NCI-H1930 (cell line): ENCODE data around the gene PAPPA.

Source experiments
- DNase-seq, 2 experiments: peaks; one replicate each; lab custom pipeline; 2025; lab: John Stamatoyannopoulos, UW

The PAPPA gene

DNA sequence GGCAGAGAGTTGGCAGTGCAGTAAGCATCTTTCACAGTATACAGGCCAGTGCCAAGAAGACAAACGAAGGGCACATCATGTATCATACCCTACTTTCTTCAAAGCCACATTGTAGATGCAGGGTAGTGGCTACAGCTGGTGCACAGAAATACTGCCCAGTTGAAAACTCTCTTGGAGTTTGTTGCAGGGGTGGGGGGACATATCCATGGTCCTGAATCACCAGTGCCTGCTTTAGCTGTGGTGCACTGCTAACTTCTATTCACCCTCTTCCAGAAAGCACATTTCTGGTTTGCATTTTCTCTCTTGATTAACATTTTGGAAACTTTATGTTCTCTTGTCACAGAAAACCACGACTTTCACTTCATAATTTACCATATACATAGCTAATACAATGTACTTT, 196.6 kb downstream of the PAPPA start:
- DNase-seq, result no peak

DNA sequence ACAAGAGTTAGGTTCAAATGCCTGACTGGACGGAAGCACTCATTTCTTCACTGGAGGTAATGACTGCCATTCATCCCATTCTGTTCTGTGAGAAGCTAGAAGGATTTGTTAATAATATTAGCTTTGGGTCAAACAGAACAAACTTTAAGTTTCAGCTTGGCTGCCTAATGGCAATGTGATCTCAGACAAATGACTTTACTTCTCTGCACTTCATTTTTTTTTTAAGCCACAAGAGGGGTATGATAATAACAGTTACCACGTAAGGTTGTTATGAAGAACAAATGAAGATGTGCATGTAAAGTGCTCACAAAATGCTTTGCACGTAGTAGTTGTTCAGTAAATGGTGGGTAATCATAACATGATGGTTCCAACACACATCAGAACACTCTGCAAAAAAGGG, 199.4 kb downstream of the PAPPA start:
- no peak for DNase-seq

DNA sequence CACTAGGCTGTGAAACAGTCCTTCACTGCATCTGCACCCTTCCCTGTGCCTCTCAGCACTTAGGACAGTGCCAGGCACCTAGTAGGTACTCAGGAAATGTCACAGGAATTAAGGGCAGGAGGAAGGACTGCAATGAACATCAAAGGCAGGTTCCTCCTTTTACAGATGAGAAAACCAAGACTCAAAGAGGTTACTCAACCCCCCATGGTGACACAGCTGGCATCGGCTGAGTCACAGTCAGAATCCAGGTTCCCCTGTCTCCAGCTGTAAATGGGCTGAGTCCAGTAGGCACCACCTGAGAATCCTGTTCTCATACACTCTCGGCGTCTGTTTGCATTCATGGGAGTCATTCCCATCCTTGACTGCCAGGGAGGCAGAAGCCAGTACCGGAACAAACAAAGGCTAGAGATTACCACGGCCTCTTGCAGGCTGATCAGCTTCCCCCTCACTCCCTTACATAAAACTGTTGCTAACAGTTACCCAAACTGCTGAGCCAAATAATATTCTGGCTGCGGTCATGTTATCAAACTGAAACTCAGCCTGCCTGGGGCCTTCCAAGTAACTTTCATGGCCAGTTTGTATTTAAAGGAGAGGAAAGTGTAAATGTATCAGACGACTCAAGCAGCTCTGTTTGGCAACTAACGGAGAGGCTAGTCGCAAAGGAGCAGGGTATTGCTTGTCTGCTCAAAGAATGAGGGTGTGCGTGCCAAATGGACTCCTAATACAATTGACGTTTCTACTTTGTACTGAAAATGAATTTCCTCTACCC, 201.7 kb downstream of the PAPPA start:
- no peak for DNase-seq

DNA sequence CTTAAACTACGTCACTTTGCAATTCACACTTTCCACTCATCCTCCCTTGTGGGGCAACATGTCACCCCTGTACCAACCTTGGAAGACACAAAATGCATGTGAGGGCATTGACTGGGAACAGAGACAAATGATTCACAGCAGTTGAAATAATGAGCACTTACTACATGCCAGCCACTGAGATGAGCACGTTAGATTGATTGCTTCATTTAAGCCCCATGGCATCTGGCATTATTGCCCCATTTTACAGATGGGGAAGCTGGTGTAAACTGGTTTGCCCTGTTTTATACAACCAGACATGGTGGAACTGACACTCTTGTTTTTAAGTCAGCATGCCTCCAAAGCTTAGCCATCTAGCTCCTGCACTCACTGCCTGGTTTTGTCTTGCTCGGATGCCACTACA, 204.7 kb downstream of the PAPPA start:
- no peak for DNase-seq

DNA sequence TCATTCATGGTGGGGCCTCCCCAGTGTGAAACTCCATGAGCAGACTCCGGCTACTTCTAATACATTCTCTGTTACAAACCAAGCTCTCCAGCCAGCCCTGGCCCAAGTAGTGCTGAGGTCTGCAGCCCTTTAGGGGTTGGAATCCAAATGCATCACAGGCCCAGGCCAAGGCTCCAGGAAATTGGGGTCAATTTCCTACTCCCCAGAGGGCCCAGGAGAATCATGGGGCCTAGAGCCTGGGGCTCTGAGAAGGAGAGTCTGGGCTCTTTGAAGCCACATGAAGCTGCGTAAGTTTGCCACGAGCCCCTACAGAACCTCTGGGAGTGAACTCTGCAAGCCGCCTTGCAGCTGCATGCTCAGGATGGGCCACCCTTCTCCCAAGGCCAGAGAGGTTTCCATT, 206.4 kb downstream of the PAPPA start:
- no peak for DNase-seq

DNA sequence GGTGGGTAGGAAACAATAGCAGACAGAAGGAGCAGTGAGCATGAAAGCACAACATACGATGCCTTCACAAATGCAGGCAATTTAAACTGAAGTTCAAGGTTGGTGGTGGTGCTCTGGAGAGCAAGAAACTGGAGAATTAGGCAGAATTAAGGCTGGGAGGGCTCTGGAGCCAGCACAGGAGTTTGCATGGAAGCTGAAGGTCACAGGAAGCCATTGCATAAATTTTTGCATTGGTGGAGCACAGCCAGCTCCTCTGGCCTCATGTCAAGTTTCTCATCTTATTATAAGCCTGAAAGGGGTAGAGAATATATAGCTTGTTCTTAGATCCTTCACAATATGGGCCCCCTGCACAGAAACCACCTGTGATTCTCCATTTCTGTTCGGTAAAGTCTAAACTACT, 207.4 kb downstream of the PAPPA start:
- no peak for DNase-seq

DNA sequence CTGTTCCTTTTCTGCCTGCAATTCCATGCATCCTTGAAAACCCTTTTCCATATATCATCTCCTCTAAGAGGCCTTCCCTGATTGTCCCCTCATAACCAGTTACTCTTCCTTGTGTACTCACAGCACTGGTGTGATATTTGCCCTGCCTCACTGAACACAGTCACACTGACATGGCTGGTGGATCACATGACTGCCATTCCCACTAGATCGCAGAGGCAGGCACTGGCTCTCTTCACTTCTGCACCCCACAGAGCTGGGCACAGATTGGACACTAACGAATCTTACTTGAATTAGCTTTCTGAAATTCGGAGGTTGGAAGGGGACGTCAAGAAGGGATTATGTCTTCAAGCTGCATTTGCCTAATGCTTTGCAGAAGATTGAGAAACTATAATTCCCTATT, 208.0 kb downstream of the PAPPA start:
- DNase-seq, result no peak

DNA sequence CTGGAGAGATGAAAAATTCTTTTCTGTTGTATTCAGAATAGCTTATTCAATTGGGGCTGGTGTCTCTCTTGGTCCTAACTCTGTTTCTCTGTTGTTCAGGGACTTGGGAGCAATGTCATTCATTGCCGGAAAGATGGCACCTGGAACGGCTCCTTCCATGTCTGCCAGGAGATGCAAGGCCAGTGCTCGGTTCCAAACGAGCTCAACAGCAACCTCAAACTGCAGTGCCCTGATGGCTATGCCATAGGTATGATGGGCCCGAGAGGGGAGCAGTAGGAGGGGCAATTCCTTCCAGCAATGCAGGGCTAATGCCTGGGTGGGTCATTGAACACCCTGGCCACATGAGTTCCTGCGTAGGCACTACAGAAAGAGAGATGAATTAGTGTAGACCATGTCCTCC, 208.9 kb downstream of the PAPPA start:
- no peak for DNase-seq

DNA sequence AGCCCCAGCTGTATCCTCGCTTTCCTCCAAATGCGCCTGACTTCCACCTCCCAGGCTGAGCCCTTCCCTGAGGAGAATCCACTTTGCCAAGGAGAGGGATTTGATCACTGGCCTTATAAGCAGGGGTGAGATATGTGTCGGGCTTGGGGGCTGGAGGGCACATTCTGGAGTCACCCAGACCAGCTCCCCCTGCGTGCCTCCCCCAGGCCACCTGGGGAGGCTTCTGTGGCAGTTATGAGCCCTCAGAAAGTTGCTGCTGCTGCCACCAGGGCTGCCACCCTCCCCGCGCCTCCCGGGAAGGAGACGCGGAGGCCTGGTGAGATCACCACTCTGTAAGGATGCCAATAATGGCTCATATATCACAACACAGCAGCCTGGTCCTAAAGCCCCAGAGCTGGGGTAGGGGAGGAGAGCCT, 211.5 kb downstream of the PAPPA start:
- no peak for DNase-seq

DNA sequence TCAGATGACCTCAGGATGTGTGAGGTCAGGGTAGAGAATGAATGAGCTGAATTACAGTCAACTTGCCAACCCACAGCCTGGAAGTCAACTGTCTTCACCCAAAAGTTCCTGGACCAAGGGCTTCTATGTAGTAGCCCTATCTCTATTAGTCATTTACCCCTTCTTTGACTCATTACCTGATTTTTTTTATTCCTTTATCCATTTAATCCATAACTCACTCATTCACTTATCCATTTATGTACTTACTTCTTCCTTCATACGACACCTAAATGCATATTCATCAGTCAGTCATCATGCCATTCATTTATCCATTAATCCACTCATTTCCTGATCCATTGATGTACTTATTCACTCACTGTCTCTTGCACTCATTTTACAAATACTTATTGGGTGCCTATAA, 212.7 kb downstream of the PAPPA start:
- no peak for DNase-seq

DNA sequence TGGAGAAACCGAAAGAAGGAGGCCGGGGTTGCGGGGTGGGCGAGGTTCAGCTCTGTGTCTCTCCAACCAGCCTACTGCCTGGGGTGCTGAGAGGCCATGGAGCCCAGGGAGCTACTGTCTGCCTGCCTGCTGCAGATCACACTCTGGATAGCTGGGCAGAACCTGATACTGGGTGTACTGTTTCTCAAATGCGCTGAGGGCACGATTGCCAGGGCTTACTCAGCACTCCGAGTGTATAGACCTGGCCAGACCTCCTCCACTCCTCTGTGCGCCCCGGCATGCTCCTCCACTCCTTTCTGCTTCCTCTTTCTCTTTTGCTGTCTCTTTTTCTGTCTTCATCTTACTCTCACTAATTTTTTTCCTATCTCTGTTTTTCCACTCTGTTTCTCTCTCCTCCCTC, 215.1 kb downstream of the PAPPA start:
- no peak for DNase-seq

DNA sequence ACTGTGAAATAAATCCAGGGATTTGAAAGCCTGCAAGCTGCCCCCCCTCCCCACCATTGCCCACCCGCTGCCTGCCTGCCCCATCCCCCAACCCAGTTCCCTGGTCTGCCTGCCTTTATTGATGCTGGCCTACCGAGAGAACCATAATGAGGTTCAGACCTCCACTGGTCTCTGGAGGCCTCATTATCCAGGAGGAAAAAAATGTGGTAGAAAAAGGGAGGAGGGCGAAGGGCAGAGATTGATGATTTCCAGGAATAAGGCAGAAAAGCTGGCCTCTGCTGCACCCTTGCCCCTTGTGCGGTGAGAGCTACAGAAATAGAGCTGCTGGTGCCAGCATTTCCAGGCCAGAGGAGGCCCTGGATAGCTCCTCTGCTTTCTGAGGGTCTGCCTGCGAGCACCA, 216.1 kb downstream of the PAPPA start:
- no peak for DNase-seq

DNA sequence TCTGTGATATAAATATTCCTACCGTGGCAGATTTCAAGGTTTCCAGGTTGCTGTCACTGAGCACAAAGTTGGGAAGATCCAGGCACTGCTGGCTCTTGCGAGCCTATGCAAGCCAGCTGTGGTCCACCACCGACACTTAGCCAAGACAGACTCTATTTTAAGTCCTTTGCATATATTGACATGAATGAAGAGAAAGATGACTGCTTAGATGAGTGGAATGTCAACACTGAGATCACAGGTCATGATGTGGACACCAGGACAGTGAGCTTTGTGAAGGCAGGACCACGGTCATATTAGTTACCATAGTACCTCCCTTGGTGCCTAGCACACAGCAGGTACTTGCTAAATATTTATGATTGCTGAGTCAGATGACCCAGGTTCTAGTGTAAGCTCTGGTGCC, 217.0 kb downstream of the PAPPA start:
- DNase-seq, result no peak

DNA sequence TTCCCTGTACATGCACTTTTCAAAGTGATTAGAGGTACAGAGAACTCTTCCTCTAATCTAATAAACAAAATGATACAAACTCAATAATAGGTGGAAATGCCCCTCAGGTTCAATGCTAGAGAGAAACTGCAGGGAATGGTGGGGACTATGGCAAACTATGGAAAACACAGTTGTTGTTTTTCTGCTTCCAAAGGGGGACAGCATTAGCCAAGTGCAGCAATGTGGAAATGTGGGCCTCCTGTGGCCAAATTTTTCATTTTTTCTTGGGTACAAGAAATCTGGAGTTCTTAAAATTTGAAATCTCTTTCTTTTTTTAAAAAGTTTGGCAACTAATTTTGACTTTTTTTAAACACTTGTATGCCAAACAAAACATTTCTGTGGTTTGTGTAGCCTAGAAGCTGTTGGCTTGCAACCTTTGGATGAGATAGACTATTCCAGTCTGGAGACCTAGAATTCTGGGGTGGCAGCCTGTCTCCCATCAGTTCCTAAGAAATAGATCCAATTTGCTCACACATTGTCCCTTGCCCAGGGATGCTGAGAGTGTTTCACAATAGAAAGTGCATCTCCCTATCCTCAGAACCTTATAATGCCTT, 218.6 kb downstream of the PAPPA start:
- DNase-seq, result no peak

DNA sequence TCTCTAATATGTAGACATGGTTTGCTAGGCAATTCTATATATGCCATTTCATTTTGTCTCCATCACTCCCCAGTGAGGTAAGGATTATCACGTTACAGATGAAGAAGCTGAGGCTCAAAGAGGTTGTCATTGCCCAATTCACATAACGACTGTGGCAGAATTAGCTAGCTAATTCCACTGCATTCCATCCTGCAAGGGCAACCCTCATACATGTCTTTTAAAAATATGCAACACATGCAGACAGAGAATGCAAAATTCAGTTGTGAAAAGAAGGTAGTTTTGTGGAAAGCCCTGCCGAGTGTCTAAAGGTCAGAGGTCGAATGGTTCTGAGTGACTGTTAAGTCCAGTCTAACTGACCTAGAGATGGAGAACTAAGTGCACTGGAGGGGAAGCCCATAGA, 219.2 kb downstream of the PAPPA start:
- DNase-seq, result no peak

DNA sequence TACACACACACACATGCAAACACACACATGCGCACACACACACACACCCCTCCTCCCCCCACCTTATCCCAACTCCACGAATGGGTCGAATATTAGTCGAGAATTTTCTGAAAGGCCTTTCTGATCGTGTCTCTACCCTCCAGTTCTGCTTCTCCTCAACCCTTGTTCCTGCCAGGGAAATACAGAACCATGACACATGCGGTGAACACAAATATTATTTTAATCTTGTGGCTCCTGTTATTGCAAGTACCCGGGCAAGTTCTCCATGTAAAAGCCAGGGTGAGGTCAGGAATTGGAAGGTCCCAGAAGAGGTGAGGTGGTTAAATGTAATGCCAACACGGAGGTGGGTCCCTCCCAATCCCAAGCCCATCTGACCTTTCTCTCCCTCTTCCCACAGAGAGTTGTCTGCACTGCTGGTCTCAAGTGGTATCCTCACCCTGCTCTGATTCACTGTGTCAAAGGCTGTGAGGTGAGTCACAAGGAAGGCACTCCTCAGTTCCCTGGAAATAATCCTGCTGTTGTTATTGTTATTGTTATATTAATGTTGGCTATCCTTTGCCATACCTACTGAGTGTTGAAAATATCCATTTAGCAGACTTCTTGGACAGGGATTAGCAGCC, 223.7 kb downstream of the PAPPA start:
- no peak for DNase-seq

DNA sequence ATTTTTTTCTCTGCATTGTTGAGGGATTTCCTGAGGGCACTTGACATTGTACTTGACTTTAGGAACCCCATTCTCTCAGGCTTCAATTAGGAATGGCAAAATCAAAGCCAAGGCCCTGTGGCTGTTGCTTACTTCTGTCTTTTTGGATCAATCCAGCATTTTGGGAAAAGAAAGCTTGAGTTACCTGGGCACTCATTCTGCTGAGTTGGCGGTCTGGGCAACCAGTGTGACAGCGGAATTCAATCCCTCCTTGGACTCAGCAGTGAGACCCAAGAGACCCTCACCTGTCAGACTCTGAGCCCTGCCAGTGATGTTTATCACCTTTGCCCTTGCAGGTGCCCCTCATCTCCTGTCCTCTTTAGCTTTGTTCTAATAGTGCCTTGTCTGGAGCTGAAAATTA, 225.3 kb downstream of the PAPPA start:
- DNase-seq, result no peak

DNA sequence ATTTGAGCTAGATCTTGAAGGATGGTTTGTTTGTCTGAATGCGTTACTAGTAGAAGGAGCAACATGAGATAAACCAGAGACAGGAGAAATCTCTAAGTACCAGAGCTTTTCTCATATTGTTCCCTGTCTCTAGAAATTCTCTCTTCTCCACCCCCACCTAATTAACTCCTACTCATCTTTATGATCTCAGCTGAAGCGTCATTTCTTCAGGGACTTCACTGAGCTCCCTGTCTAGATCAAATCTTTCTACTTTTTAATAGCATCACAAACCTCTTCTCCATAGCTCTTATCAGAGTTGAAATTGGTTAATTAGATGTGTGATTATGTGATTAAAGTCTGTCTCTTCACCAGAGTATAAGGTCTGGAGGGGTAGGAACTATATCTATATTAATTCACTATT, 226.2 kb downstream of the PAPPA start:
- no peak for DNase-seq

DNA sequence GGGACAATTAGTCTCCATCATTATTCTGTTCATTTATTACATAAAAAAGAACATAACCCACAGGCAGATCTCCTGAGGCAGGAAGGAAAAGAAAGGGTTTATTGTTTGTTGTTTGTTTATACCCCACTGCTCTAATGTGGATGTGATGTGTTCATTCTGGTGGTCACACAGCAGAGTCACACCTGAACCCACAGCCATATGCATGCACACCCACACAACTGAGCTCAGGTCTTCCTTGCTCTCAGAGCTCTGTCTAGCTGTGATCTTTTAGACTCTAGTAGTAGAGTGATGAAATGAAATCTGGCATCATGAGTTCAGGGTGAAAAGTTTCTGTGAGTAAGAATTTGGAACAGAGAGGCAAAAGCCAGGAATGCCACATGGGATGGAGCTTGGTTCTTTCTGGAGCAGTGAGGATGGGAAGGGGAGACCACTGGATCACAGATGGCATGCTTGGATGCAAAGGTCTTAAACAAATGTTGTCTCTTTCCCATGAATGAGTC, 227.0 kb downstream of the PAPPA start:
- DNase-seq, result no peak

DNA sequence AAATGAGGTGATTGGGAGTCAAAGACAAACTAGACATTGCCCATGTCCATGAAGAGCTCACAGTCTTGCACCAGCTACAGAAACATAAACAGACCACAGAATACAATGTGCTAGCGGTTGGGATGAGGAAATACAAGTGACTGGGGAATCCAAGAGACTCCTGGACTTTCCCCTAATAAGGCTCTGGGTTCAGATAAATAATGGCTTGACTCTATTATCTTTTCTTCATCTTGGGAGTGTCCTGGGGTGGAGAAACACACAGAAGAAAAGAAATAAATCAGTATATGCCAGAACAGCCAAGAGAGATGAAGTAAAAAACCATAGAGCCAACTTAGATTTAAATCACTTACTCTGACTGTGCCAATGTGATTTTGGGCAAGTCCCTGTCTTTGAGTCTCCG, 227.8 kb downstream of the PAPPA start:
- no peak for DNase-seq

DNA sequence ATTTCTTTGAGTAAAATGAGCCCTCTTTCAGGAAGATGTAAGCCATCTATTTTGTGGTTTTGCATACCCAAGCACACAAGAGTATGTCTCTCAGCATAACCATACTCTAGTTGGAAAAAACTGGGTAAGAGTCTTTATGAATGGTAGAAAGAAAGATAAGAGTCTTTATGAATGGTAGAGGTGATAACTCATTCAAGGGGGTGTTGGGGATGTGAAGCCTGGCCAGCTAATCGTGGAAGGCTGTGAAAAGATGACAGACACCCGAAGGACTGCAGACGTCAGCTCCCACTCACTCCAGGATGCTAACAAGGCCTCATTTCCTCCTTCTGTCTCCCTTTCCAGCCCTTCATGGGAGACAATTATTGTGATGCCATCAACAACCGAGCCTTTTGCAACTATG, 228.5 kb downstream of the PAPPA start:
- DNase-seq, result no peak

DNA sequence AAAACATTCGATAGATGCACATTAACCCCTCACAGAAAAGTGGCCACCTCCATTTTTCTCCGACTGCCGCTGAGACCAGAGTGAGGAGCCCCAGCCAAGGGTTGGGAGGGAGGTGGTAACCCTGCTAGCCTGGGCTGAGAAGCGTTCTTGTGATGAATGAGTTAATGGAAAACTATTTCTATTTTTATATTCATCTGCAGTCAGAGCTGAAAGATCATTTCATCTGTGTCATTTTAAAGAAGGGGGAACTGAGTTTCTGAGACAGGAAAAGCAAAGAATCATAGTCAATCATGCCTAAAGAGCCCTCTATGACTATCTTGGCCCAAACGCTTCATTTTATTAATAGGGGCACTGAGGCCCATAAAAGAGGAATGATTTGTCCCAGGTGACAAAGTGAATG, 229.5 kb downstream of the PAPPA start:
- DNase-seq, result no peak

DNA sequence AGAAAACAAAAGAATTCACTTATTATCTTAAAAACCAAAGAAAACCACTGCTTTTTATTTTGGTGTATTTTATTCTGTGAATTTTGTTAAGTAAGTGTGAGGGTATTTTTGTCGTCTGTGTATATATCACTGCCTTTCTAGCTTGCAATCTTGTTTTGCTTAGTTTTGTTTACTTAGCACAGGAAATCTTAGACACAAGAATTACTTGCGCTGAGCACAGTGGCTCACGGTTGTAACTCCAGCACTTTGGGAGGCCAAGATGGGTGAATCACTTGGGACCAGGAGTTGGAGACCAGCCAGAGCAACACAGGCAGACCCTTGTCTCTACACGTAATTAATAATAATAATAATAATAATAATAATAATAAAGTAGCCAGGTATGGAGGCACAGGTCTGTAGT, 230.3 kb downstream of the PAPPA start:
- DNase-seq, result no peak
